Astrocyte of the spinal cord (primary cell): ENCODE measurements around the gene GAN.
"Not testable (repeated sequence)": the region's sequence is repeated elsewhere in the genome, so short reads cannot be mapped to it uniquely, and the experiment has no call there.

Experiments used
- DNase-seq: peaks from one replicate; pipeline ENCODE4 v3.0.0; 2011; ENCODE audit warnings: low read depth, low spot score
- H3K4me3 ChIP-seq: 2 replicates; pipeline ENCODE4 v1.5.1; 2011; ENCODE audit warnings: low read depth, mild to moderate bottlenecking, low read length, moderate library complexity
- CTCF ChIP-seq: IDR thresholded peaks from 2 replicates; pipeline ENCODE4 v1.5.1; 2012; ENCODE audit warnings: low read depth, mild to moderate bottlenecking, low read length, inconsistent platforms
- in situ Hi-C: cut with HindIII; loops from 2 replicates; pipeline ENCODE4 v1.10.0; 2017; ENCODE audit warnings: low sequenced_read_pairs

GAN gene

DNA sequence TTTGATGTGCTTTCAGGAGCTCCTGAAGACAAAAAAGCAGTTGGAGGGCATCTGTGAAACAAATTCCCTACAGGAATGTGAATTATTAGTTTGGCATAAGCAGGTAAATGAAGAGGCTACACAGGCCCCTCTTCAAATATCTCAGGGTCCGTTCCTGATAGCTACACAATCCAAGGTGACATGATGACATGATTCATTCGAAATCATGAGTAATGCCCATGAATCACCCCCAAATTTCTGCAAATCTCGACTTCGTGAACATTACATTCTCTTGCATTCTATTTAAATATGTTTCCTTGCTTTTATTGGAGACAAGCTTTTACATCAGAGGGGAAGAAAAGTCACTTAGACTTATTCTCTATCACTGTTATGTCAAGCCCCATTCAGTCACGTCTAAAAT is 22.3 kb downstream of the GAN start:
- DNase-seq: no peak
- no peak overlapping the region for H3K4me3 ChIP-seq
- in situ Hi-C loops: no loop called here
- TF ChIP-seq CTCF: no peak

GRCh38 chr16:81345172-81345571 is 30.4 kb downstream of the GAN start:
- H3K4me3 ChIP-seq, in situ Hi-C loops, DNase-seq: not testable (repeated sequence)

- no peak for TF ChIP-seq CTCF
Observed at GRCh38 chr16:81347425-81347824, 32.7 kb downstream of the GAN start.

DNA sequence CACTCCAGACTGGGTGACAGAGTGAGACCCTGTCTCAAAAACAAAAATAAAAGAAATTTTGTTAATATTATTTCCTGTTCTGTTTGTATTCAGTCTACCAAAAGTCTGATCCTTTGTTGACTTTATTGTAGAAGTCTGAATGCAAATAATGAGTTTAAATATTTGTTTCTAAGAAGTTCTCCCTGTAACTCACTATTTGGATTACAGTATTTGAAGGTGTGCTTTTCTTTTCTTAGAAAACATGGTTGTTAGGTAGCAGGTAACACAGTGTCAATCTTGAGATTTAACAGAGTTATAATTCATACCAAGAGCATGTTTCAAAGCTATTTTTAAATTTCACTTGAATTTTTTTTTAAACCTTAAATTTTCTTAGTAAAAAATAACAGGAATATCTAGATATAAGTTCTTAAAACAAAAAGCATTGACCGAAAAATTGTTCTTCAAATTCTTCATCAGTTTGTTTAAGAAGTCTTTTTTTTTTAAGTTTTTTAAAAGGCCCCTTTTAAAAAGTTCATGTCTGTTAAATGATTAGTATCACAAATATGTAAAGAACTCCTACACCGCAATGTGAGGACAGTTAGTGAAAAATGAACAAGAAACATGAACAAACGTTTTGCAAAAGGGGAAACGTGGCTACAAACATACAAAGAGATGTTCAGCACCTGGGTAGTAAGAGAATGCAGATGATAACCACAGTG is 35.0 kb downstream of the GAN start:
- TF ChIP-seq CTCF: no peak
- no peak overlapping the region for H3K4me3 ChIP-seq
- in situ Hi-C loops: no loop called here
- no peak for DNase-seq

More at GRCh38 chr16:81347425-81347824, 32.7 kb downstream of the GAN start:
- in situ Hi-C loops: no loop called here
- no peak for DNase-seq
- no peak overlapping the region for H3K4me3 ChIP-seq

DNA sequence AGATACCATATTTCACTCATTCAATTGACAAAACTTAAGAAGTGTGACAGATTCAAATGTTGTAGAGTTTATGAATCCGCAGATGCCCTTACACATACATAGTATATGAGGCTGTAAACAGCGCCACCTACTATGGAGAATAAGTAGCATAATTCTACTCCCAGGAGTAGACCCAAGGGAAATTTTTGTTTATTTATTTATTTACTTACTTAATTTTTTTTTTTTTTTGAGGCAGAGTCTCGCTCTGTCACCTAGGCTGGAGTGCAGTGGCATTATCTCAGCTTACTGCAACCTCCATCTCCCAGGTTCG is 35.5 kb downstream of the GAN start:
- DNase-seq: no peak

GRCh38 chr16:81353895-81354294 is 39.1 kb downstream of the GAN start:
- no peak overlapping the region for H3K4me3 ChIP-seq
- no peak for DNase-seq
- in situ Hi-C loops: no loop called here
- no peak for TF ChIP-seq CTCF

More for the DNA sequence above, 35.5 kb downstream of the GAN start:
- in situ Hi-C loops: no loop called here
- peak; percentile 8 for TF ChIP-seq CTCF
- no peak overlapping the region for H3K4me3 ChIP-seq

DNA sequence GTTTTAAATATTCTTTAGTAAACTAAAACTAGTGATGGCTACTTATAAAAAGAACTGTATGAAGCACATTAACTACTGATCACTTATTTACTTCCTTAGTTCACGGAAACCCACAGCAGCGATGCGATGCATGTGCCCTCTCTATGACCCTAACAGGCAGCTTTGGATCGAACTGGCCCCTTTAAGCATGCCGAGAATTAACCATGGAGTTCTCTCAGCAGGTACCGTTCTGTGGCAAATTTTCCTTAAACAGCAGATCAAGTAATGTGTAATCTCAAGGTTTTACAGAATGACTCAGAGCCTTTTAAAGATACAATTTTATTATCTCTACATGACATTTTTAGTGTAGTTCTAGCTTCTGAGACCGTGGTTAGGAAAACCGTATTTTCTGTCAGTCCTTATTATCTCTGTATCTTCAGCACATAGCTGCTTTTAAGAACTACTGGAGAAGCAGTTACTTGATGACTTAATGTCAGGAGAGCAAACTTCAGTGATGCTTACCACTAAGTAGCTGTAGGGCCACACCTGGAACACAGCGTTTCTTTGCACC is 43.0 kb downstream of the GAN start:
- peak; percentile 49 for DNase-seq
- TF ChIP-seq CTCF: no peak
- in situ Hi-C loops: no loop called here
- H3K4me3 ChIP-seq: no peak overlapping the region
